ENCODE data around the gene C1QTNF5.

DNA sequence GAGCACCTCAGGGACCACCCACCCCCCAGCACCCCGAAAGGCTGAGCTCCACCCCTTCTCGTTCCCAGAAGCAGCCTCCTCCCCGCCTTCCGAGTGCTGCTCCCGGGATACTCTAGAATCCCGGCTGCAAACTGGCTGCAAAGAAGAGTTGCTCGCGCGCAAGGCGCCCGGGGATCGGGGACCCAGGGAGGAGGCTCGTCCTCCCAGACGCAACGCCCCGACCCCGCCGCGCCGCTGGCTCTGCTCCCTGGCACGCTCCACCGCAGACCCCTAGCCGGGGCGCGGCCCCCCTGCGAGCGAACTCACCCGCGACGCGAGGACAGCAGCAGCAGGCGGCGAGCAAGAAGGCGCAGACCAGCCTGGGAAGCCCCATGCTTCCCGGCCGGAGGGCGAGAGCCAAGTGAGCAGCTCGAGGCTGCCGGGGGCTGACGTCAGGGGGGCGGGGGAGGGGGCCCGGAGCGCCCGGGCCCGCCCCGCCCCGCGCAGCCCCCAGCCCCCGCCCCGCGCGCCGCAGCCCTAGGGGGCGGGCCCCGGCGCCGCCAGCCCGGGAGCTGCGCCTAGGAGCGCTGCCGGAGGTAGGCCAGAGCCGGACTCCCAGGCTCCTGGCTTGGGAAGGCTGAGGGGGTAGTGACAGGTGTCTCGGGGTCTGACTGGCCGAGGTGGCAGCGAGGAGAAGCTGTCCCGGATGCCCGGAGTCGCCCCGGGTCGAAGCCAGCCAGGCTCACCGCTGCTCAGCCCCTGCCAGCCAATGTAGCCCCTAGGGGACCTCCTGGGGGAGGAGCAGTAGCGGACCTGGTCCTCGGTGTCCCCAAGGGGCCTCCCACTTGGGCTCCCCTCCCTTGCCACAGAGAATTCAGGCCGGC, 23.7 kb downstream of the C1QTNF5 start, which contains the start of gene MCAM:
- TF ChIP-seq, protein P1, sequence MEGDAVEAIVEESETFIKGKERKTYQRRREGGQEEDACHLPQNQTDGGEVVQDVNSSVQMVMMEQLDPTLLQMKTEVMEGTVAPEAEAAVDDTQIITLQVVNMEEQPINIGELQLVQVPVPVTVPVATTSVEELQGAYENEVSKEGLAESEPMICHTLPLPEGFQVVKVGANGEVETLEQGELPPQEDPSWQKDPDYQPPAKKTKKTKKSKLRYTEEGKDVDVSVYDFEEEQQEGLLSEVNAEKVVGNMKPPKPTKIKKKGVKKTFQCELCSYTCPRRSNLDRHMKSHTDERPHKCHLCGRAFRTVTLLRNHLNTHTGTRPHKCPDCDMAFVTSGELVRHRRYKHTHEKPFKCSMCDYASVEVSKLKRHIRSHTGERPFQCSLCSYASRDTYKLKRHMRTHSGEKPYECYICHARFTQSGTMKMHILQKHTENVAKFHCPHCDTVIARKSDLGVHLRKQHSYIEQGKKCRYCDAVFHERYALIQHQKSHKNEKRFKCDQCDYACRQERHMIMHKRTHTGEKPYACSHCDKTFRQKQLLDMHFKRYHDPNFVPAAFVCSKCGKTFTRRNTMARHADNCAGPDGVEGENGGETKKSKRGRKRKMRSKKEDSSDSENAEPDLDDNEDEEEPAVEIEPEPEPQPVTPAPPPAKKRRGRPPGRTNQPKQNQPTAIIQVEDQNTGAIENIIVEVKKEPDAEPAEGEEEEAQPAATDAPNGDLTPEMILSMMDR (IDR thresholded peaks at IDR 0.05): no peak
- no peak for TF ChIP-seq POLR2A (IDR thresholded peaks at IDR 0.05)
